GM12874 (cell line): ENCODE measurements around the gene LIMCH1.

Experiments used
- CTCF ChIP-seq: IDR thresholded peaks from 2 replicates; pipeline ENCODE4 v1.5.1; 2011; ENCODE audit warnings: low read depth, mild to moderate bottlenecking, control low read depth, low read length, moderate library complexity; ENCODE audit not compliant: insufficient read depth

The LIMCH1 gene

GRCh38 chr4:41622787-41623186 lies 84.8 kb downstream of the LIMCH1 start:
- no peak for TF ChIP-seq CTCF

DNA sequence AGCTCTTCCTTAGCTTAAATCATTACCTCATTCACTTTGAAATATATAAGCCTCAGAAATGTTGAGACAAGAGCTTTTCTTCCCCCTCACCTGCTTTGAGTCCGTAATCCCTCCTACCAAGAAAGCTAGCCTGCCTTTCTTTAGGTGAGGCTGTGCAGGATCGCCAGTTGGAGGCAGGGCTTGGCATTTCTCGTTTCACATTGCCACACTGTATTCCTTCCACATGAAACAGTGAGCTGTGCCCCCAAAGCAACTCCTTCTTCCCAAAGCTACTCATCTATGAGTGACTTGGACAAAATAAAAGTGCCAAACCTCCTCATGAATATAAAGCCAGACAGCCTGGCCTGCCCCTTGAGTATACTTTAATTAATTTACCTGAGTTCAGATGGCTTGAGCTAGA lies 86.8 kb downstream of the LIMCH1 start:
- no peak for TF ChIP-seq CTCF

GRCh38 chr4:41625531-41625930 lies 87.6 kb downstream of the LIMCH1 start:
- TF ChIP-seq CTCF = no peak

DNA sequence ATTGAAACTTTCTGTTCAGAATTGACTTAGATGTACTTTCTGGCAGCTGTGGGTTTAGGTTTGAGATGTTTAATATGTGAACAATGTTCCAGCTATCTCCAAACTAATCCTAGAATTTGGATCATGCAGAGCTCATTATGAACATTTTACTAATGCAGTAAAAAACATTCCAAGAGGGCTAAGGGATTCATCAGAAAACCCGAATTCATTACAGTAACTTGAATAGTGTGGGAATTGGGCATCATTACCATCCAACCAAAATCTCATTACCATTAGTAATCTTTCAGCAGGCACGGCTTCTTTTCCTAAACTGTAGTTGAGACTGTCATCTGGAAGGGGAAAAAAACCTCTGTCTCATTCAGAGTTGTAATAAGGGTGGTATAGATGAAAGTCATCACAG lies 91.0 kb downstream of the LIMCH1 start:
- no peak for TF ChIP-seq CTCF

DNA sequence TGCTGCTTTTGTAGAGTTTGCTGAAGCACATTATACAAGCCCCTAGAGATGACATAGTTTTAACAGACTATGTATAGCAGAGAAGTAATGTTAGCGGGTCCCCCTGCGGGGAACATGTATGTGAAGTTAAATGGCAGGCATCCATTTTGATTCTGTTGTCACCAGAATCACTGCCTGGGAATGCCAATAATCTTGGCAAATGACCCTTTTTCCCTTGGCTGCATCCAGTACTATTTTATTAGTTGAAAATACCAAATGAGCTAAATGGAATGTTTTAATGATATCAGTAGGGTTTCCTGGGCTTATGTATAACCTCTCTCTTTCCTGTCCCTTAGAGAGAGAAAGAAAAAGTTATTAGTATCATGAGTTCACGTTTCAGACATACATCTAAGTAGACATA lies 93.6 kb downstream of the LIMCH1 start:
- TF ChIP-seq CTCF = no peak

GRCh38 chr4:41632481-41633073 lies 94.6 kb downstream of the LIMCH1 start:
- no peak for TF ChIP-seq CTCF

DNA sequence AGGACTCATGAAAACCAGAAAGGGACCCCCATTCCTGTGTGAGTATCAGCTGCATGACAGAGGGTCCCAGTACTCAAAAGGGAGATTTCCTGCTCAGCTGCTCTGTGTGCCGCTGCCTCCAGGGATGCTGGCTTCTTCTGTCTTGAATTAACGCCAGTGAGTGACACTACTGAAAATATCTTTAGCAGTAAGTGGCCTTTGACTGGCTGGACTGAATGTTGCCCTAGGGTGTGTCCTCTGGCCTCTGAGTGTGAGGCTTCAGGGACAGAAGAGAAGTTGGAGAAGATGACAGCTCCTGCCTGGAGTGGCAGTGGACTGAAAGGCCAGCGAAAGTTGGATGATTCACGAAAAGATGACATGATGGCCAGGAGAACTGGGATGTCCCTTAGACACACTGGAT lies 95.4 kb downstream of the LIMCH1 start:
- TF ChIP-seq CTCF = no peak
